Ecto neural progenitor cell (in vitro differentiated cells): Measurements from ENCODE around the gene SMAD3.

ENCODE experiments used
- DNase-seq: peaks from one replicate; pipeline ENCODE4 v3.0.0-alpha.2; 2018; ENCODE audit warnings: low spot score

SMAD3 gene

GRCh38 chr15:67199881-67200763, 134.7 kb downstream of the SMAD3 start:
- DNase-seq = no peak

DNA sequence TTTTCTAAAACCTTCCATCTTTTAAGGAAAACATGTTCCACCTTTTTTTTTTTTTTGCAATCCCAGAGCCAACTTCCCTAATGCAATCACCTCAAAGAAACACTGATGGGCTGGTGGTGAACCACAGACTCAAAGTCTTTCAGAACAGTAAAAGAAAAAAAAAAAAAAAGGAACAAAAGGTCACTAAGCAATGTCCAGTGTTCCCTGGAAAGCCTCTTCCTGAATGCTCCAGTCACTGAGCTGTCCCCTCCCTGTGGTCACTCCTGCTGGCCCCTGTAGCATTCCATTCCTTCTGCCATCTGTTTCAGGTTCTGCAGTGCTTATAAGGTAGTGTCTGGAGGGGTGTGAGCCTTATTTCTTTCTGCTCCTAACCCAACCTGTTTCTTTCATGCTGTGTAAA, 135.7 kb downstream of the SMAD3 start:
- no peak for DNase-seq

GRCh38 chr15:67202091-67202490, 136.7 kb downstream of the SMAD3 start:
- no peak for DNase-seq

DNA sequence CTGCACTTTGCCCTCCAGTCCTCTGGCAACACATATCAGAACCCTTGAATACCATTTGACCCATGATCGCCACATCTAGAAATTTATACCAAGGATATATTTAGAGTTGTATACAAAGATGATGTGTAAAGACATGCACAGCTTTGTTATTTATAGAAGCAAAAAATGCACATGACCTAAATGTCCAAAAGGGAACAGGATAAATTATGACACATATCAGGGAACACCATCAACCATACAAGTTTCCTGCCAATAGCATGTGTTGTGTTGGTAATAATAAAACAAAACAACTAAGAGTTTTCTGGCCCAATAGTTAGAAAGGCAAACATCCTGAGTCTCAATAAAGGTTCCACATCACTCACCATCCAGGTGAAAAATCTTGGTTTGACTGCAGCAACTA, 137.6 kb downstream of the SMAD3 start:
- DNase-seq = no peak

DNA sequence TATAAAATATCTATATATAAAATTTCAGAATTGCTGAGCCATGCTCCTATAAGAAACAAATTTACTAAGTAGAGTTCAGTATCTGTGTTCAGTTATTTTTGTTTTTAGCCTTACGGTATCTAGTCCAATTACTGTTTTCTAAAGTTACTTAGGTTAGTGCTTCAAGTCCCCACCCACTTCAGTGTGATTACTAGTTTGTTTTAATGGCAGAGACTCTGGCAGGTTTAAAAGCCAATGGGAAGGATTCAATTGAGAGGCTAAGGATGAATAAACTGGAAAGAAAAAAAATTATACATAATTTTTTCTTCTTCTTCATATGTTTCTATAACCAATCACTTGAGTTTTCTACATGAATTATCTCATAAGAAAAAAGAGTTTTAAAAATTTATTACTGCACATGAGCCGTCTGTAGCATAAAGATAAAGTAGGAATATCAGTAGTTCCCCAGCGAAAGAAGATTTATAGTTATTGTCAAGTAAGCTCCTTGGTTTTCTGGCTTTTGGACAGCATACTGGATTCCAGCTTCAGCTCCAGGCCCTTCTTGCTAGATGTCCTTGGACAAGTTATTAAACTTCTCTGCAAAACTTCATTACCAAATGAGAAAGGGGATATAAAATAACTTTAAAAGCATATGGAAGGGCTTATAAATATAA, 142.3 kb downstream of the SMAD3 start:
- DNase-seq = no peak

DNA sequence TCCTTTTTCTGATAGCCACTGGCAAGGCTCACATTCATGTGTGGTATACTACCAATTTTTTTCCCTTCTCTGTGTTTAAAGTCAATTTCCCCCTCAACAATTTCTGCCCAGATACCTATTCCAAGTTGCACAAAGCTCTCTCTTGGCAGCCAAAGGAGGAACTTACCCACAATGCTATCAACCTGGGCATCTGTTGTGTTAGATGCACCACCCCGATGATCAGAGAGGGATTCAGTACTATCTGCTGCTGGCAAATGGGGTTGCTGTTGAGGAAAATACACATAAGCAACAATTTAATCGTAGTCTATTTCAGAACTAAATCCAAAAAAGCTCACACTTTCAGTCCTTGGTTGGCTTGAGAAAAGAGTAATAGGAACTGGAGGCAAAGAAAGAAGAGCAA, 143.0 kb downstream of the SMAD3 start:
- no peak for DNase-seq

GRCh38 chr15:67210555-67211168, 145.3 kb downstream of the SMAD3 start:
- DNase-seq = no peak

GRCh38 chr15:67212684-67213367, 147.4 kb downstream of the SMAD3 start:
- DNase-seq = no peak

GRCh38 chr15:67215102-67215501, 149.7 kb downstream of the SMAD3 start:
- DNase-seq = no peak

DNA sequence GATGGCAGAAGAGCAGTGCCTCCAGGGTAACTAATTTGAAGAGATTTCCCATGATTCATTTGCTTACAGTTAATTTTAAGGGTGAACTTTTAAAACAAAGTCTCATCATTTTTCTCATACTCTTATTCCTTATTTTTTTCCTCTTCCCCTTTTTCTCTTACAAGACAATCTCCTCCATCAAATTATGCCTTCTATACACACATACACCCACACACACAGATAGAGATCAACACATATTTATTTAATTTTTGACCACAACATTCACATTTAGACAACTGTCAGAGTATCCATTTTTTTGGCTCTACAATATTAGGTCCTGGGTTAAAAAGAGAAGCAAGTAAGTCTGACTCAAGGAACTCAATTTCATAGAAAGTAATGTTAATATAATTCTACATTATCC, 151.5 kb downstream of the SMAD3 start:
- no peak for DNase-seq

GRCh38 chr15:67218428-67218827, 153.0 kb downstream of the SMAD3 start:
- DNase-seq = no peak

- DNase-seq = no peak
Measured at GRCh38 chr15:67219288-67219687, 153.9 kb downstream of the SMAD3 start.

DNA sequence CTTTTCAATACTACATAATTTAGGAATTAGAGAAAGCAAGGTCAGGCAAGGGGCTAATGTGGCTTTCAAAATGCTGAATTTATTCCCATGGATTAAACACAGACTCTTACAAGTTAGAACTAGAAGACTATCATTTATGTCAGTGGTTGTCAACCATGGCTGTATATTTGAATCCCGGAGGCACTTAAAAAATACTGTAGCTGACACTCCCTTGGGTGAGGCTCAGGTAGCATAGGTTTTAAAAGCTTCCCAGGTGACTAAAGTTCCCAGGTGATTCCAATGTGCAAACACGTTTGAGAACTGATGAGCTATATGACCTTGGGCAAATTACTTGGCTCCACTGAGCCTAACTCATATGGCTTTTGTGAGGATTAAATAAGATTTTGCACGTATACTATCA, 159.5 kb downstream of the SMAD3 start:
- no peak for DNase-seq

- no peak for DNase-seq
Measured at GRCh38 chr15:67225336-67225735, 159.9 kb downstream of the SMAD3 start.

DNA sequence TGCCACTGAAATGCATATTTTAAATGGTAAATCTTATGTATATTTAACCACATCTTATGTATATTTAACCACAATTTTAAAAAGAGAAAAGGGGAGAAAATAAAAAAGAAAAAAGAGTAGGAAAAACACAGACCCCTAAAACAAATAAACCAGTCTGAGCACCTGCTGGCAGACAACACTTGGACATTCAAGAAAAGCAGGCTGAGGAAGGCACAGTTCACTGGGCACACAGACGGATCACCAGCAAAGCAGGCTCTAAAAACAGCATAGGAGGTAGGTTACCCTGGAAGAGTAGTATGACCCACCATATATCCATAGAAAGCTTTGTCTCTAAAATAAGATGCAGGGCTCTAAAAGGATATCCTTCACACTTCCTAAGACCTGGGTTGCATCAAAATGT, 162.0 kb downstream of the SMAD3 start:
- no peak for DNase-seq

DNA sequence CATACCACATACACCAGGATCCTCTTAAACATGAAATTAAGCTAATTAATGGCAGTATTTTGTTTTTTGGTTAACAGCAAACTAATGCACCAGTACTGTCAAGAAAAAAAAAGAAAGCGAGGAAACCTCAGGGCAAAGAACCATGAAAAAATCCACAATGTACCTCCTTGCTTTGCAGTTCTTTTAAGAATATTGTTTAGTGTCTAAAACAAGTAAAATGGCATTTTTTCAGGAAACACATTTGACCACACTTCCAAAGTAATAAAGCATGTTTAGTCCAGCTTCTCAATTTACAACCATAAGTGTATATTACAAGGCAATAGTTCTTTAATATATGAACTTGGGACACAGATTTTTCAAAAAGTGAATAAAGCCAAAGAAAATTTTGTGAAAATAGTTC, 162.4 kb downstream of the SMAD3 start:
- DNase-seq = no peak

DNA sequence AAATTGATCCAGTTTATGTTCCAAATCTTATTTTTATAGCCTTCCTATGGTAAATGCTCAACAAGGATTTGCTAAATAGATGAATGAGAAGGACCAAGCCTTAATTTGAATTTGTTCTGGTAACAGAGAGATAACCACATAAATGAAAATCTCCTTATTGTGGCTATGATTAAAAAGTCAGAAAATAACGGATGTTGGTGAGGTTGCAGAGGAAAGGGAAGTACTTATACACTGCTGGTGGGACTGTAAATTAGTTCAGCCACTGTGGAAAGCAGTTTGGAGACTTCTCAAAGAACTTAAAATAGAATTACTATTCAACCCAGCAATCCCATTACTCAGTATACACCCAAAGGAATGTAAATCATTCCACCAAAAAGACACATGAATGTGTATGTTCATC, 162.9 kb downstream of the SMAD3 start:
- DNase-seq = no peak

GRCh38 chr15:67230504-67230903, 165.1 kb downstream of the SMAD3 start:
- DNase-seq = no peak

DNA sequence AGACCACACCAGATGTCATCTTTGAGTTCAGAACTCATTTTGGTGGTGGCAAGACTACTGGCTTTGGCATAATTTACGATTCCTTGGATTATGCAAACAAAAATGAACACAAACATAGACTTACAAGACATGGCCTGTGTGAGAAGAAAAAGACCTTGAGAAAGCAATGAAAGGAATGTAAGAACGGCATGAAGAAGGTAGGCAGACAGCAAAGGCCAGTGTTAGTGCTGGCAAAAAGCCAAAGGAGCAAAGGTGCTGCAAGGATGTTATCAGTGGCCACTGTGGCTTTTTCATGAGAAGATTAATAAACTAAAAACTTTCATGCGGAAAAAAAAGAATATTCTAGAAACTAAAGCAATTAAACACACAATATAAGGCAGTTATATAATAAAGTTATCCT, 167.2 kb downstream of the SMAD3 start:
- DNase-seq = no peak

DNA sequence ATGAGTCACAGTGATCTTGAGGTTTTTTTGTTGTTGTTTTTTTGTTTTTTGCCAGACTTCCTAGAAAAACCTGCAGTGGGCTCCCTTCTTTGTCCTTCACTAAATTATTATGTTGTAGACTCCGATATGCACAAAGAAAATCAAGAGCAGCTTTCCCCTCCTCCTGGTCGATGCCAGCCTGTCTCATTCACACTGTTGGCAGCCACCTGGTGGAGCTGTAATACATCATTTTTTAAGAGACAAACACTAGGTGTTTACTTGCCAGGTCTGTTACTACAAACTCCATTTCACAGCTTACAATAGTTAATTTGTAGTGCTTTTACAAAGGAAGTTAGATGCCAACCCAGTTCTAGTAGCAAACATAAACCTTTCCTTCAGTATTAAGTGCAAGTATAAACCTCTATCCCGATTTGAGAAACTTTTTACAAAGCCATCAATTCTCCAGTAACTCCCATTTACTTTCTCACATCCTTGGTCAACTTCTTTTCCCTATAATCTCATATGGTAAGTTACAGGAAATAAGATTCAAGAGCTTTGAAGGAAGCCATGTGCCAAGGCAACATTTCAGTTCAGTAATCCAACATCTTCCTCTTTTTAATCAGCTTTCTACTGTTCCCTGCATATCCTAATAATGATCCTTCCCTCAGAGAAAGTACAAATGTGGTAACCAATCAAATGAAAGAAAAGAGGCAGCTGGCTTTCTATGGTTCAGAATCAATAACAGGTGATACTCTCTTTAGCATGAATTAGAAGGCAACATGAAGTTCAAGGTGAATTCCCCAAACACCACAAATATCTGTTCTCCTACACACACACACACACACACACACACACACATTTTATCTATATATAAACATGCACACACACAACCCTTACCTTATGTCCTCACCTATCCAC, 175.1 kb downstream of the SMAD3 start:
- DNase-seq = no peak

- no peak for DNase-seq
Measured at GRCh38 chr15:67241132-67241855, 175.9 kb downstream of the SMAD3 start.
